Heart left ventricle (tissue), 13 donors: ENCODE measurements around the gene PARD3B.

ENCODE experiments used
- POLR2A ChIP-seq, 2 donors: fragments of 450-650 bp; IDR thresholded peaks; one replicate each; pipeline ENCODE4 v1.6.1; 2017; ENCODE audit warnings: antibody characterized with exemption in 2 of 2, mild to moderate bottlenecking in 2 of 2, moderate library complexity in 2 of 2
- TF ChIP-seq, protein P1 (sequence below), 12 donors: fragments of 200-600 bp; sonication (generic) in 4 of 12; IDR thresholded peaks; one replicate each; pipeline versions ENCODE4 v1.5.0 to v1.8.0; 2018 to 2022; ENCODE audit warnings: antibody characterized with exemption in 12 of 12, mild to moderate bottlenecking in 5 of 12
- donor health status: ischemic (EF 13 %, LVEDD 7.1; RV severe dilation, severe dysfunction).
- donor health status: DM: no; HTN: yes; CAD: no.
- donor health status: DM: no; HTN: no; CAD: no.
- donor health status: ischemic (EF 25% LVEDD 6.9; RV normal size, moderate dysfunction).
- donor health status: ischemic (EF 25% LVEDD 5.7; RV mildly dilated, moderate dysfunction).
- donor health status: ischemic (EF 35%, LVEDD 5.7; RV mildly dilated, moderate dysfunction).
- donor health status: nonischemic (EF 11% LVEDD 7.7; RV severe dilation, severe dysfunction).
- donor health status: DM: yes; HTN: yes; CAD: no.
- donor health status: PGD.
- donor health status: ischemic (EF 29% LVEDD 5.4; RV normal size, mild dysfunction).
- donor health status: nonischemic (EF 23%, LVEDD 6.1; RV moderate dilation, normal function).

- TF ChIP-seq, protein P1, sequence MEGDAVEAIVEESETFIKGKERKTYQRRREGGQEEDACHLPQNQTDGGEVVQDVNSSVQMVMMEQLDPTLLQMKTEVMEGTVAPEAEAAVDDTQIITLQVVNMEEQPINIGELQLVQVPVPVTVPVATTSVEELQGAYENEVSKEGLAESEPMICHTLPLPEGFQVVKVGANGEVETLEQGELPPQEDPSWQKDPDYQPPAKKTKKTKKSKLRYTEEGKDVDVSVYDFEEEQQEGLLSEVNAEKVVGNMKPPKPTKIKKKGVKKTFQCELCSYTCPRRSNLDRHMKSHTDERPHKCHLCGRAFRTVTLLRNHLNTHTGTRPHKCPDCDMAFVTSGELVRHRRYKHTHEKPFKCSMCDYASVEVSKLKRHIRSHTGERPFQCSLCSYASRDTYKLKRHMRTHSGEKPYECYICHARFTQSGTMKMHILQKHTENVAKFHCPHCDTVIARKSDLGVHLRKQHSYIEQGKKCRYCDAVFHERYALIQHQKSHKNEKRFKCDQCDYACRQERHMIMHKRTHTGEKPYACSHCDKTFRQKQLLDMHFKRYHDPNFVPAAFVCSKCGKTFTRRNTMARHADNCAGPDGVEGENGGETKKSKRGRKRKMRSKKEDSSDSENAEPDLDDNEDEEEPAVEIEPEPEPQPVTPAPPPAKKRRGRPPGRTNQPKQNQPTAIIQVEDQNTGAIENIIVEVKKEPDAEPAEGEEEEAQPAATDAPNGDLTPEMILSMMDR (IDR thresholded peaks at IDR 0.05), result no peak
- no peak for TF ChIP-seq POLR2A (IDR thresholded peaks at IDR 0.05)
Measured at GRCh38 chr2:204560902-204561301, 15.6 kb downstream of the PARD3B start.
